Measurements from ENCODE around the gene COL18A1. TPM values are rescaled to one million over a fixed set of nuclear protein-coding genes. Genes with fewer than 3 reads are reported as not detected.

The COL18A1 gene
- total RNA-seq, 1 experiment from 2014 or later, result 353 TPM

DNA sequence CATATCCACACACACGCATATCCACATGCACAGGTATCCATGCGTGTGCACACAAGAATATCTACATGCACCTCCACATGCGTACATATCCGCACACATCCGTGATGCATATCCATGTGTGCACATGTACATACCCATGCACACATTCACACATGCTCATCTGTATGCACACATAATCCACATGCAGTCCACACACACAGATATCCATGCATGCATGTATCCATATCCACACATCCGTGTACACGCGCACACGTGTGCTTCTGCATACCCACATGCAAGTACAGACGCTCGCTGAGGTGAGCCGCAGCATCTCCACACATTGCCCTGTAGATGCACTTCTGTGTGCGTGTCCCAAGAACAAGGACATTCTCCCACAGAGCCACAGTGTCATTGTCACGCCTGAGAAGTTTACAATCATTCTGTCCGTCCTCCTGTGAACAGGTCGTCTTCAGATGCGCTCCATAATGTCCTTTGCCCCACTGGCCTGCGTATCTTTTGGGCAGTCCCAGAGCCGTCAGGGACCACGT, 43.4 kb downstream of the COL18A1 start:
- in situ Hi-C loops (cut with HindIII; ENCODE audit: low sequenced_read_pairs), result no loop called here
- no peak for DNase-seq (ENCODE audit: low spot score)

DNA sequence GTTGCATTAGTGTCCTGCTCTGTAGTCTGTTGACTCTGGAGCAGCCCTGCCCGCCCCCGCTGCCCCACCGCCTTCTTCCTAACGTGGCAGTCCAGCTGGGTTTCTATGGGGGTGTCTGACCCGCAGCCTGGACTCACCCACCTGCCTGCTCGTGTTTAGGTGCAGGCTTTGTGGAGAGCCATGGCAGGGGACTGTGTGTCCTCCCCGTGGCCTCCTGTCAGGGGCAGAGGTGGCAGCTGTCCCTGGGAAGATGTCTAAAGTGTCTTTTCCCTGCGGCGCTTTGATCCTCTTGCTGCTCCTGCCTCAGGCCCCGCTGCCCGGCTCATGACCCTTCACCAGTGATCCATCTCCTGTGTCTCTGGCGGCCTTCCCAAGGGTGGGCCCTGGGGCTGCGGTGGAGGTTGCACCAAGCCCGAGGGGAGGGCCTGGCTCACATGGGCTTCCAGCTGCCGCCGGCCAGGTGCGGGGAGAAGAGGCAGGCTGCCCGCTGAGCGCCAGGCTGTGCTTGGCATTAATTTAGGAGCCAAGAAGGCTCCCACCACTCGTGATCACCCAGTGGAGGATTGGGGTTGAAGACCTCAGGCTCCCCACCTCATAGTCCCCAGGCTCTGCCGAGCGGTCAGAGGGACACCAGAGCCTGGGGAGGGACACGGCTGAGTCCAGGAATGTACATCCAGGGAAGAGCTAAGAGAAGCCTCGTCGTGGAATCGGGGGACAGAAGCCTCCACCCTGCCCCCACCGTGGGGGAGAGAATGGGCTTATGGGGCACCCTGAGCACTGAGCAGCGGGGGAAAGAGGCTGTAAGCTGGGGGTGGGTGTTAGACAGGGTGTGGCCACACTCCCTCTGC, 44.1 kb downstream of the COL18A1 start:
- in situ Hi-C loops (cut with HindIII; ENCODE audit: low sequenced_read_pairs), result no loop called here

GRCh38 chr21:45449658-45450422, 44.9 kb downstream of the COL18A1 start:
- no peak for DNase-seq (ENCODE audit: low spot score)
- in situ Hi-C loops (cut with HindIII; ENCODE audit: low sequenced_read_pairs), result no loop called here

More for the DNA sequence above, 44.1 kb downstream of the COL18A1 start:
- no peak for DNase-seq (ENCODE audit: low spot score)

DNA sequence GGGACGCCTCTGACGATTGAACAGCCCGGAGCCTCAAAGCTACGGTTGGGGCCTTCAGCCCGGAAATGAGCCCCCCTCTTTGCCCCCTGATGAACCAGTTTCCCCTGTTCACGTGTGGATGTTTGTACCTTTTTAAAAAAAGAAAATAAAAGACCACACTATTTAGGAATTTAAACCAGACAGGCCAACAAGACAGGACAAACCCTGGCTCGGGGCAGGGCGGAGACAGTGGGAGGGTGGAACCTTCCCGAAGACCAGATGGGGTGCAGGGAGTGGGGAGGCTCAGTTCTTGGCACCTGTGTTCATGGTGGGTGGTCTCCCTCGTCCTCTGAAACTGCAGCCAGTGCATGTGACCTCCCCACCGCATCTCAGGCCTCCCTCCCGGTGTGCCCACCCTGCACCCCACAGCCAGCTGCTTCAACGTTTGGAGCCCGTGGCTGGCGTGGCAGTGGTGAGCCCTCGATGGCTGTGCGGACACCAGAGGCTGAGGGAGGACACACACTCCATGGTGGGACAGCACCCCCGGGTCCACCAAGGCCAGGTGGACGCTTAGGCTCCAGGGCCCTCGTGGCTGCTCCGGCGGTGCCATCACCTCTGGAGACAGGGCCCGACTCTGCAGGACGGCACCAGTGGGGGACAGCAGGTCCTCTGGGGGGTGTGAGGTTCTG, 45.6 kb downstream of the COL18A1 start:
- in situ Hi-C loops (cut with HindIII; ENCODE audit: low sequenced_read_pairs), result no loop called here
- no peak for DNase-seq (ENCODE audit: low spot score)

DNA sequence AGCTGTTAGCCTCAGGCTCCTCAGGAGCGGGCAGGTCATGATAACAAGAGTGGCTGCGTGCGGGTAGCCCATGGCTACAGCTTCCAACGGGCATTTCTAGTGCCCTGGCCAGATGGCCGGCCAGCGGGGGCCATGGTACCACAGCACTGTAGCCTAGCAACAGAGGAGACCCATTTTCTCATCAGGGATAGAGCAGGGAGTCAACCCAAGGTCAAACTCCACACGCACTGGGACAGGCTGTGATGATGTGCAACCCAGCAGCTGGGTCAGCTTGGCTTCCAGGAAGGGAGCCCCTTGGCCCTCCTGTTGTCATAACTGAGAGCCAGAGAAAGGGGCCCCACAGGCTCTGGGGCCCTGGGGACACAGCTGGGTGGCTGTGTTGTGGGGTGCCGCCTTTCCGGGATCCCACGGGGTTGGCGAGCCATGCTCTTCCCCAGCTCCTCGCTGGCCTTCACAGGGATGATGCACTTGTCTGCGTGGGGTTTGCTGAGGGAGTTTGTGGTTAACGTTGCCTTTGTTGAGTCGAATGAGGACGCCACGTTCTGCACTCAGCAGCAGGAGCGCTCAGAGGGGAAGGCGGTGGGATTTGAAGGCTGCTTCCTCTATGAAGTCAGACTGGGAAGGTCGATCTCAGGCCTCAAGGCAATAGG, 46.3 kb downstream of the COL18A1 start:
- in situ Hi-C loops (cut with HindIII; ENCODE audit: low sequenced_read_pairs), result no loop called here
- peak; percentile 69 for DNase-seq (ENCODE audit: low spot score)

DNA sequence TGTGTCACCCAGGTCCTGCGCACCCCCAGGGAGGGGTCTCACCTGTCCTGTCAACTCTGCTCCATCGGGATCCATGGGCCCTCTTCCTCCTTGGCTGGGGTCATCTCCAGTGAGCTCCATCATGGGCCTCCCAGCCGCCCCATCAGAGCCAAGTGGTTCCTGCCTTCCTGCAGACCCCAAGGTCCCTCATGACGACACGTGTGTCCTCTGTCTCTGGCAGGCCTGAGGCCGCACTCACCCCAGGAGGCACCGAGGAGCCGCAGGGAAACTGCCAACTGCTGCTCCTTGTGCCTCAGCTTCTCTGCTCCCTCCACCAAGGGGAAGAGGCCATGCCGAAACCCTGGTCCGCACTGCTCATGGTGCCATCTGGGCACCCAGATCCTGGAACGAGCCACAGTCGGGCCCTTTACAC, 46.8 kb downstream of the COL18A1 start:
- in situ Hi-C loops (cut with HindIII; ENCODE audit: low sequenced_read_pairs), result no loop called here

GRCh38 chr21:45452696-45453307, 47.8 kb downstream of the COL18A1 start:
- in situ Hi-C loops (cut with HindIII; ENCODE audit: low sequenced_read_pairs), result no loop called here
- no peak for DNase-seq (ENCODE audit: low spot score)

More for the DNA sequence above, 46.8 kb downstream of the COL18A1 start:
- DNase-seq (ENCODE audit: low spot score), result no peak

GRCh38 chr21:45453308-45453950, 48.5 kb downstream of the COL18A1 start:
- no peak for DNase-seq (ENCODE audit: low spot score)
- in situ Hi-C loops (cut with HindIII; ENCODE audit: low sequenced_read_pairs), result no loop called here

- in situ Hi-C loops (cut with HindIII; ENCODE audit: low sequenced_read_pairs), result no loop called here
- no peak for DNase-seq (ENCODE audit: low spot score)
Observed at GRCh38 chr21:45454060-45454925, 49.3 kb downstream of the COL18A1 start.

- peak; percentile 37 for DNase-seq (ENCODE audit: low spot score)
- in situ Hi-C loops (cut with HindIII; ENCODE audit: low sequenced_read_pairs), result no loop called here
Observed at GRCh38 chr21:45454926-45455673, 50.1 kb downstream of the COL18A1 start.

DNA sequence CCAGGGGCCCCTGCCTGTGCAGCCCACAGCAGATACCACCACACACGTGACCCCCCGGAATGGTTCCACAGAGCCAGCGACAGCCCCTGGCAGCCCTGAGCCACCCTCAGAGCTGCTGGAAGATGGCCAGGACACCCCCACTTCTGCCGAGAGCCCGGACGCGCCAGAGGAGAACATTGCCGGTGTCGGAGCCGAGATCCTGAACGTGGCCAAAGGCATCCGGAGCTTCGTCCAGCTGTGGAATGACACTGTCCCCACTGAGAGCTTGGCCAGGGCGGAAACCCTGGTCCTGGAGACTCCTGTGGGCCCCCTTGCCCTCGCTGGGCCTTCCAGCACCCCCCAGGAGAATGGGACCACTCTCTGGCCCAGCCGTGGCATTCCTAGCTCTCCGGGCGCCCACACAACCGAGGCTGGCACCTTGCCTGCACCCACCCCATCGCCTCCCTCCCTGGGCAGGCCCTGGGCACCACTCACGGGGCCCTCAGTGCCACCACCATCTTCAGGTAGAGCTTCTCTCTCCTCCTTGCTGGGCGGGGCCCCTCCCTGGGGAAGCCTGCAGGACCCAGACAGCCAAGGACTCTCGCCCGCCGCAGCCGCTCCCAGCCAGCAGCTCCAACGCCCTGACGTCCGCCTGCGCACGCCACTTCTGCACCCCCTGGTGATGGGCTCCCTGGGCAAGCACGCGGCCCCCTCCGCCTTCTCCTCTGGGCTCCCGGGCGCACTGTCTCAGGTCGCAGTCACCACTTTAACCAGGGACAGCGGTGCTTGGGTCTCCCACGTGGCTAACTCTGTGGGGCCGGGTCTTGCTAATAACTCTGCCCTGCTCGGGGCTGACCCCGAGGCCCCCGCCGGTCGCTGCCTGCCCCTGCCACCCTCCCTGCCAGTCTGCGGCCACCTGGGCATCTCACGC, 51.0 kb downstream of the COL18A1 start:
- no peak for DNase-seq (ENCODE audit: low spot score)
- in situ Hi-C loops (cut with HindIII; ENCODE audit: low sequenced_read_pairs), result no loop called here

- no peak for DNase-seq (ENCODE audit: low spot score)
- in situ Hi-C loops (cut with HindIII; ENCODE audit: low sequenced_read_pairs), result no loop called here
Observed at GRCh38 chr21:45456584-45457160, 51.7 kb downstream of the COL18A1 start.

GRCh38 chr21:45457161-45457831, 52.3 kb downstream of the COL18A1 start:
- in situ Hi-C loops (cut with HindIII; ENCODE audit: low sequenced_read_pairs), result no loop called here
- no peak for DNase-seq (ENCODE audit: low spot score)

GRCh38 chr21:45457832-45458172, 52.8 kb downstream of the COL18A1 start:
- no peak for DNase-seq (ENCODE audit: low spot score)
- in situ Hi-C loops (cut with HindIII; ENCODE audit: low sequenced_read_pairs), result no loop called here
